Measurements from ENCODE around the gene IMMP2L. TPM values are rescaled to one million over a fixed set of nuclear protein-coding genes. Genes with fewer than 3 reads are reported as not detected.

Gene IMMP2L
- total RNA-seq, 2 donors from 2014 or later: 10.5 to 17.4 TPM

GRCh38 chr7:111192614-111193413 is 369.5 kb downstream of the IMMP2L start:
- ATAC-seq (no peak), DNase-seq (no peak)
- Histone ChIP-seq H3K4me3 (no peak overlapping the region), H3K9me3 (no peaks in the 10 kb centered on the region), H3K36me3 (replicated peaks in 1 of 2; ENCODE audit: insufficient read depth in 1 of 2, low read depth in 2 of 2) (no peaks in the 10 kb centered on the region), H3K27ac (no peak overlapping the region), H3K4me1 (no peaks in the 10 kb centered on the region), H3K27me3 (no peaks in the 10 kb centered on the region)
- TF ChIP-seq CTCF (IDR thresholded peaks at IDR 0.05) (no peak), POLR2A (IDR thresholded peaks at IDR 0.05) (no peak)
- WGBS, 2 donors: 82 to 83% methylated on average over 3 of the region's 3 CpGs
- intact Hi-C loops (cut with DNase I): no loop called here

- Histone ChIP-seq H3K36me3 (replicated peaks in 1 of 2; ENCODE audit: insufficient read depth in 1 of 2, low read depth in 2 of 2) (no peaks in the 10 kb centered on the region), H3K27me3 (no peaks in the 10 kb centered on the region), H3K4me3 (no peak overlapping the region), H3K27ac (no peak overlapping the region), H3K9me3 (no peaks in the 10 kb centered on the region), H3K4me1 (no peaks in the 10 kb centered on the region)
- no peak for DNase-seq
- TF ChIP-seq CTCF (IDR thresholded peaks at IDR 0.05): no peak
- TF ChIP-seq POLR2A (IDR thresholded peaks at IDR 0.05): no peak
- intact Hi-C loops (cut with DNase I): no loop called here
- ATAC-seq: no peak
- 81 to 94% methylated on average over 2 of the region's 2 CpGs for WGBS, 2 donors
Observed at GRCh38 chr7:111190804-111191203, 371.5 kb downstream of the IMMP2L start.

GRCh38 chr7:111184987-111185386 is 377.3 kb downstream of the IMMP2L start:
- H3K4me3 ChIP-seq: no peak overlapping the region
- no peak overlapping the region for H3K27ac ChIP-seq
- H3K27me3 ChIP-seq: no peaks in the 10 kb centered on the region
- no peak for TF ChIP-seq CTCF (IDR thresholded peaks at IDR 0.05)
- TF ChIP-seq POLR2A (IDR thresholded peaks at IDR 0.05): no peak
- DNase-seq (no peak), ATAC-seq (no peak)
- H3K4me1 ChIP-seq: no peaks in the 10 kb centered on the region
- H3K36me3 ChIP-seq (replicated peaks in 1 of 2; ENCODE audit: insufficient read depth in 1 of 2, low read depth in 2 of 2): no peaks in the 10 kb centered on the region
- no peaks in the 10 kb centered on the region for H3K9me3 ChIP-seq
- intact Hi-C loops (cut with DNase I): no loop called here
- WGBS, 2 donors: 90 to 92% methylated on average over 3 of the region's 3 CpGs

- H3K27ac ChIP-seq: no peak overlapping the region
- H3K4me3 ChIP-seq: no peak overlapping the region
- ATAC-seq: no peak
- no peaks in the 10 kb centered on the region for H3K9me3 ChIP-seq
- TF ChIP-seq CTCF (IDR thresholded peaks at IDR 0.05) (no peak), POLR2A (IDR thresholded peaks at IDR 0.05) (no peak)
- H3K36me3 ChIP-seq (replicated peaks in 1 of 2; ENCODE audit: insufficient read depth in 1 of 2, low read depth in 2 of 2): no peaks in the 10 kb centered on the region
- H3K27me3 ChIP-seq: no peaks in the 10 kb centered on the region
- no peaks in the 10 kb centered on the region for H3K4me1 ChIP-seq
- intact Hi-C loops (cut with DNase I): no loop called here
- DNase-seq: no peak
Observed at GRCh38 chr7:111183321-111183720, 379.0 kb downstream of the IMMP2L start.

GRCh38 chr7:111180338-111180737 is 382.0 kb downstream of the IMMP2L start:
- no peak for TF ChIP-seq POLR2A (IDR thresholded peaks at IDR 0.05)
- TF ChIP-seq CTCF (IDR thresholded peaks at IDR 0.05): no peak
- DNase-seq: no peak
- intact Hi-C loops (cut with DNase I): no loop called here
- WGBS, 2 donors: 89 to 97% methylated on average over 1 of the region's 1 CpG
- no peaks in the 10 kb centered on the region for H3K9me3 ChIP-seq
- no peak overlapping the region for H3K27ac ChIP-seq
- no peak for ATAC-seq
- H3K36me3 ChIP-seq (replicated peaks in 1 of 2; ENCODE audit: insufficient read depth in 1 of 2, low read depth in 2 of 2): no peaks in the 10 kb centered on the region
- no peaks in the 10 kb centered on the region for H3K27me3 ChIP-seq
- no peaks in the 10 kb centered on the region for H3K4me1 ChIP-seq
- H3K4me3 ChIP-seq: no peak overlapping the region

All from body of pancreas (tissue), 4 donors.